Smooth muscle cell (in vitro differentiated cells): ENCODE results near the gene ARHGEF39. TPM values are rescaled to one million over a fixed set of nuclear protein-coding genes. Genes with fewer than 3 reads are reported as not detected.

Experiments
- DNase-seq: peaks from one replicate; lab custom pipeline; 2025; ENCODE audit not compliant: unreplicated experiment; lab: John Stamatoyannopoulos, UW
- H2AFZ ChIP-seq: fragments of 200-600 bp; sonication (generic); 2 replicates; pipeline ENCODE4 v1.6.0; 2016; ENCODE audit warnings: antibody characterized with exemption, low read depth, mild to moderate bottlenecking
- H3F3A ChIP-seq: fragments of 200-600 bp; sonication (generic); 2 replicates; pipeline ENCODE4 v1.6.0; 2017; ENCODE audit warnings: antibody characterized with exemption, low read depth
- H3K27ac ChIP-seq: fragments of 200-600 bp; sonication (generic); 2 replicates; pipeline ENCODE4 v1.5.1; 2016; ENCODE audit warnings: low read depth, mild to moderate bottlenecking
- H3K27me3 ChIP-seq: fragments of 200-600 bp; sonication (generic); 2 replicates; pipeline ENCODE4 v1.6.1; 2016; ENCODE audit warnings: low read depth, mild to moderate bottlenecking
- H3K36me3 ChIP-seq: fragments of 200-600 bp; sonication (generic); 2 replicates; pipeline ENCODE4 v1.5.1; 2016; ENCODE audit warnings: low read depth
- H3K4me1 ChIP-seq: fragments of 200-600 bp; sonication (generic); 2 replicates; pipeline ENCODE4 v1.5.1; 2016; ENCODE audit warnings: low read depth
- H3K4me2 ChIP-seq: fragments of 200-600 bp; sonication (generic); 2 replicates; pipeline ENCODE4 v1.6.0; 2016; ENCODE audit warnings: mild to moderate bottlenecking
- H3K4me3 ChIP-seq: fragments of 200-600 bp; sonication (generic); 2 replicates; pipeline ENCODE4 v1.5.1; 2016; ENCODE audit warnings: mild to moderate bottlenecking
- H3K79me2 ChIP-seq: fragments of 200-600 bp; sonication (generic); 2 replicates; pipeline ENCODE4 v1.6.0; 2016; ENCODE audit warnings: low read depth, mild to moderate bottlenecking
- H3K9ac ChIP-seq: fragments of 200-600 bp; sonication (generic); 2 replicates; pipeline ENCODE4 v1.6.0; 2016; ENCODE audit warnings: low read depth
- H3K9me3 ChIP-seq: fragments of 200-600 bp; sonication (generic); replicated peaks from 2 replicates; pipeline ENCODE4 v1.5.1; 2016; ENCODE audit warnings: low read depth
- H4K20me1 ChIP-seq: fragments of 200-600 bp; sonication (generic); 2 replicates; pipeline ENCODE4 v1.6.0; 2016; ENCODE audit warnings: low read depth
- CTCF ChIP-seq: fragments of 200-600 bp; sonication (generic); IDR thresholded peaks from 2 replicates; pipeline ENCODE4 v1.5.1; 2017; ENCODE audit warnings: borderline replicate concordance, mild to moderate bottlenecking, antibody characterized with exemption; ENCODE audit not compliant: insufficient read depth, poor library complexity, severe bottlenecking
- WGBS: methylation state at CpG from one replicate; pipeline ENCODE4 v1.1.7; 2016; ENCODE audit warnings: low lambda C conversion rate; 5-methylcytosine and 5-hydroxymethylcytosine counted together
- polyA plus RNA-seq: library from polyadenylated mRNA; unstranded; fragments of >200 nt; fragmentation: Nextera tagmentation; extraction: Ambion mirVana; gene quantifications from 2 replicates; pipeline ENCODE4 v1.2.1, GENCODE V29; 2016
- total RNA-seq: library from RNA; depleted of rRNA; stranded (reverse); fragments of >200 nt; gene quantifications from 2 replicates; pipeline ENCODE4 v1.2.3, GENCODE V29; 2014

ARHGEF39 gene
- total and polyA plus RNA-seq, 2 experiments from 2014 or later: 1.9 to 2.1 TPM

DNA sequence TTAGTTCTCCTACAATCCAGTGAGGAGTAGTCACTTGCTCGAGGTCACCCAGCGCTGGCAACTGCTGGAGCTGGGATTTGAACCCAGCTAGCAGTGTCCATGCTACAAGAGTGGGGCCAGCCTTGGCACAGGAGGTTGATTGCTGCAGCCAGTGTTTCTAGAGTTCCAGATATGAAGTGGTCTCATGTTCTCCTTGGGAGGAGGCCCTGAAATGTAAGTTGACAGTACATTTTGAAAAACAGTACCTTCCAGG is 6.1 kb downstream of the ARHGEF39 start:
- H3F3A ChIP-seq: no peaks in the 10 kb centered on the region
- H3K9ac ChIP-seq: peak overlapping the region; percentile 99
- no peak for DNase-seq
- peaks cover 7% of the 10 kb centered on the region for H3K4me1 ChIP-seq
- H4K20me1 ChIP-seq: no peaks in the 10 kb centered on the region
- H3K27me3 ChIP-seq: no peaks in the 10 kb centered on the region
- H3K4me3 ChIP-seq: peak overlapping the region; percentile 82
- H3K36me3 ChIP-seq: no peaks in the 10 kb centered on the region
- TF ChIP-seq CTCF: no peak
- peak overlapping the region; percentile 91 for H3K4me2 ChIP-seq
- 2% methylated on average over 2 of the region's 2 CpGs for WGBS
- H3K79me2 ChIP-seq: peaks cover 5% of the 10 kb centered on the region
- peak overlapping the region; percentile 98 for H3K27ac ChIP-seq
- H3K9me3 ChIP-seq: no peaks in the 10 kb centered on the region
- H2AFZ ChIP-seq: peak overlapping the region; percentile 60

GRCh38 chr9:35658137-35658967 is 6.6 kb downstream of the ARHGEF39 start, which contains the start of gene CCDC107:
Gene CCDC107 (plus strand): TSS chr9:35658292. CDS start chr9:35658380, 88 bp downstream.
- Histone ChIP-seq H3K4me1 (peaks cover 7% of the 10 kb centered on the region), H3K79me2 (peaks cover 5% of the 10 kb centered on the region), H3K27ac (peak within 1 kb of the TSS; percentile 98), H3K9ac (peak within 1 kb of the TSS; percentile 99), H3K4me3 (peak within 1 kb of the TSS; percentile 82), H3K36me3 (no peaks in the 10 kb centered on the region), H4K20me1 (no peaks in the 10 kb centered on the region), H3K4me2 (peak within 1 kb of the TSS; percentile 91), H3K27me3 (no peaks in the 10 kb centered on the region), H2AFZ (peak within 1 kb of the TSS; percentile 60), H3K9me3 (no peaks in the 10 kb centered on the region), H3F3A (no peaks in the 10 kb centered on the region)
- DNase-seq: peak; percentile 70
- peak; percentile 68 for TF ChIP-seq CTCF
- 2% methylated on average over 67 of the region's 67 CpGs for WGBS

DNA sequence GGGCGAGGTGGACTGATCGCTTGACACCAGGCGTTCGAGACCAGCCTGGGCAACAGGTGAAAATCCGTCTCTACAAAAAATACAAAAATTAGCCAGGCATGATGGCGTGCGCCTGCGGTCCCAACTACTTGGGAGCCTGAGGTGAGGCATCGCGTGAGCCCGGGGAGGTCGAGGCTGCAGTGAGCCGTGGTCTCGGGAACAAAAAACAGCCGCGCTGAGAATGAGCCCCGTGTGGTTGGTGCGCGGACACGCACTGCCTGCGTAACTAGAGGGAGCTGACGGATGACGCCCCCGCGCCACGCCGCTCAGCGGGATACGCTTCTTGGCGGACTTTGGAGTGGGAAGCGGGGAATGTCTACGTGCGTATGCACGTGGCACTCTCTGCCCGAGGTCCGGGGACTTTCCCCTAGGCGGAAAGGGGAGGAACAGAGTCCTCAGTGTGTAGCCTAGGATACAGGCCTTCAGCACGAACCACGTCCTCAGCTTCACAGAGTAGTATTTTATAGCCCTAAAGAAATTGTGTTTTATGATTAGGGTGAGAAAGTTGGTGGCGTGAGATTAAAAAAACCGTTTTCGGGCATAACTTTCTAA is 7.4 kb downstream of the ARHGEF39 start, which contains the start of gene RMRP:
Gene RMRP (minus strand): TSS at position 474 of the 591 bp plus-strand sequence.
- Histone ChIP-seq H3K4me3 (peak within 1 kb of the TSS; percentile 82), H3K4me1 (peaks cover 7% of the 10 kb centered on the region), H2AFZ (peak within 1 kb of the TSS; percentile 60), H3K36me3 (no peaks in the 10 kb centered on the region), H3K27me3 (no peaks in the 10 kb centered on the region), H3K9ac (peak within 1 kb of the TSS; percentile 99), H3F3A (no peaks in the 10 kb centered on the region), H3K79me2 (peaks cover 5% of the 10 kb centered on the region), H4K20me1 (no peaks in the 10 kb centered on the region), H3K4me2 (peak within 1 kb of the TSS; percentile 91), H3K27ac (peak within 1 kb of the TSS; percentile 98), H3K9me3 (no peaks in the 10 kb centered on the region)
- WGBS: under 1% methylated on average over 42 of the region's 42 CpGs
- no peak for TF ChIP-seq CTCF
- DNase-seq: peak; percentile 82
